Measurements from ENCODE around the gene PCYT2.

The PCYT2 gene

GRCh38 chr17:81912441-81913309 is 1.5 kb upstream of the PCYT2 start:
- DNase-seq: no peak

- DNase-seq: no peak
Observed at GRCh38 chr17:81911969-81912368, 770 bp upstream of the PCYT2 start.

- DNase-seq: no peak
Observed at GRCh38 chr17:81910840-81911276, 341 bp downstream of the PCYT2 start.

GRCh38 chr17:81909966-81910839 is 996 bp downstream of the PCYT2 start:
- no peak for DNase-seq

GRCh38 chr17:81909231-81909630 is 2.0 kb downstream of the PCYT2 start:
- DNase-seq: no peak

- no peak for DNase-seq
Observed at GRCh38 chr17:81908793-81909192, 2.4 kb downstream of the PCYT2 start.

GRCh38 chr17:81907219-81908145 is 3.7 kb downstream of the PCYT2 start:
- no peak for DNase-seq

GRCh38 chr17:81906476-81907218 is 4.6 kb downstream of the PCYT2 start:
- DNase-seq: no peak

GRCh38 chr17:81905993-81906392 is 5.2 kb downstream of the PCYT2 start:
- DNase-seq: no peak

GRCh38 chr17:81905424-81905875 is 5.7 kb downstream of the PCYT2 start:
- DNase-seq: no peak

- no peak for DNase-seq
Observed at GRCh38 chr17:81904600-81905423, 6.4 kb downstream of the PCYT2 start.

GRCh38 chr17:81903896-81904599 is 7.2 kb downstream of the PCYT2 start:
- no peak for DNase-seq

GRCh38 chr17:81903415-81903831 is 7.8 kb downstream of the PCYT2 start:
- DNase-seq: no peak

GRCh38 chr17:81902653-81903414 is 8.4 kb downstream of the PCYT2 start:
- no peak for DNase-seq

- DNase-seq: no peak
Observed at GRCh38 chr17:81902023-81902652, 9.1 kb downstream of the PCYT2 start, which contains the start of gene NPB. Gene NPB, plus strand, starts transcription at chr17:81902238. Its CDS starts 40 bp downstream, at chr17:81902278.

GRCh38 chr17:81901167-81902022 is 9.8 kb downstream of the PCYT2 start:
- no peak for DNase-seq

- no peak for DNase-seq
Observed at GRCh38 chr17:81900181-81900820, 10.9 kb downstream of the PCYT2 start.
